HCT116 (cell line): Measurements from ENCODE around the gene RASA2. TPM values are rescaled to one million over a fixed set of nuclear protein-coding genes. Genes with fewer than 3 reads are reported as not detected.

Experiments
- ATAC-seq: fragments of 200-7000 bp; cut with Tn5 transposase; 2 replicates; pipeline ENCODE4 v1.9.1; 2020; ENCODE audit warnings: mild to moderate bottlenecking, moderate library complexity
- BruUV-seq: library from RNA; stranded (reverse); fragments of 400-500 nt; replicated peaks from 2 replicates; lab custom pipeline; 2021; lab: Mats Ljungman, UMichigan
- CTCF ChIA-PET: fragments of 300-600 bp; sonication (Branson Sonifier 250); formaldehyde crosslinking; loops from one replicate; lab custom pipeline; 2021; ENCODE audit warnings: antibody characterized with exemption; lab: Charles Lee
- POLR2A ChIA-PET: fragments of 300-600, 350-600 bp; sonication (Branson Sonifier 250); formaldehyde crosslinking; loops from one replicate; lab custom pipeline; 2021; ENCODE audit warnings: antibody characterized with exemption; lab: Charles Lee
- RAD21 ChIA-PET, 2 experiments: fragments of 300-600 bp; sonication (Branson Sonifier 250); formaldehyde crosslinking; loops; one replicate each; lab custom pipeline; 2023; ENCODE audit warnings: low total read pairs in 2 of 2; ENCODE audit not compliant: uncharacterized antibody in 2 of 2, unreplicated experiment in 2 of 2, low non-redundant PET in 1 of 2; lab: Charles Lee
- DNase-seq: peaks from one replicate; pipeline ENCODE4 v3.0.0-alpha.2; 2010; ENCODE audit warnings: low read depth, low spot score
- H2AFZ ChIP-seq: fragments of 200-600 bp; shearing (Covaris generic), sonication (generic); 2 replicates; pipeline ENCODE4 v1.6.1; 2017; ENCODE audit warnings: low read depth, mixed run types, mixed read lengths, antibody characterized with exemption, low read length; ENCODE audit not compliant: poor library complexity, severe bottlenecking
- H3K27ac ChIP-seq: 2 replicates; pipeline ENCODE4 v1.5.1; 2012; ENCODE audit warnings: low read depth, low read length
- H3K27me3 ChIP-seq: fragments of 200-600 bp; sonication (generic); 2 replicates; pipeline ENCODE4 v1.6.1; 2016; ENCODE audit warnings: mixed run types, low read length, mixed read lengths; ENCODE audit not compliant: insufficient read depth
- H3K36me3 ChIP-seq, 2 experiments: fragments of 200-500 bp in 1 of 2; fragments of 200-600 bp in 1 of 2; sonication (Bioruptor generic) in 1 of 2; sonication (generic) in 1 of 2; 2 replicates each; pipeline versions ENCODE4 v1.5.1 to v1.6.1; 2014 to 2016; ENCODE audit warnings: low read length in 2 of 2, inconsistent platforms in 1 of 2, mixed read lengths in 1 of 2, mixed run types in 1 of 2; ENCODE audit not compliant: insufficient read depth in 2 of 2, control insufficient read depth in 1 of 2
- H3K4me1 ChIP-seq, 2 experiments: fragments of 200-600 bp in 1 of 2; sonication (generic) in 1 of 2; 2 replicates each; pipeline versions ENCODE4 v1.5.1 to v1.6.1; 2012 to 2017; ENCODE audit warnings: low read length in 2 of 2, inconsistent platforms in 1 of 2, mild to moderate bottlenecking in 1 of 2, mixed read lengths in 1 of 2, mixed run types in 1 of 2, moderate library complexity in 1 of 2; ENCODE audit not compliant: insufficient read depth in 2 of 2, control insufficient read depth in 1 of 2
- H3K4me2 ChIP-seq: fragments of 200-600 bp; sonication (generic); 2 replicates; pipeline ENCODE4 v1.6.1; 2017; ENCODE audit warnings: mixed run types, low read length, mixed read lengths
- H3K4me3 ChIP-seq, 2 experiments: fragments of 200-600 bp in 1 of 2; sonication (generic) in 1 of 2; replicated peaks in 1 of 2; 2 replicates each; pipeline ENCODE4 v1.5.1; 2011 to 2016; ENCODE audit warnings: low read length in 2 of 2, control low read depth in 1 of 2, low read depth in 1 of 2, mild to moderate bottlenecking in 1 of 2, mixed read lengths in 1 of 2, mixed run types in 1 of 2
- H3K79me2 ChIP-seq: fragments of 200-600 bp; sonication (generic); 2 replicates; pipeline ENCODE4 v1.6.1; 2017; ENCODE audit warnings: mild to moderate bottlenecking, mixed run types, low read length, moderate library complexity, mixed read lengths; ENCODE audit not compliant: insufficient read depth
- H3K9ac ChIP-seq: fragments of 200-600 bp; sonication (generic); 2 replicates; pipeline ENCODE4 v1.6.1; 2016; ENCODE audit warnings: low read length, mixed read lengths
- H3K9me2 ChIP-seq: fragments of 200-600 bp; sonication (generic), shearing (Covaris generic); 2 replicates; pipeline ENCODE4 v1.6.1; 2017; ENCODE audit warnings: mixed run types, mild to moderate bottlenecking, moderate library complexity; ENCODE audit not compliant: insufficient read depth
- H3K9me3 ChIP-seq, 2 experiments: fragments of 200-500 bp in 1 of 2; fragments of 200-600 bp in 1 of 2; sonication (Bioruptor generic) in 1 of 2; sonication (generic) in 1 of 2; 2 replicates each; pipeline ENCODE4 v1.6.1; 2014 to 2017; ENCODE audit warnings: low read length in 2 of 2, mixed read lengths in 2 of 2, inconsistent platforms in 1 of 2, low read depth in 1 of 2, mild to moderate bottlenecking in 1 of 2, mixed run types in 1 of 2, moderate library complexity in 1 of 2; ENCODE audit not compliant: control insufficient read depth in 1 of 2, insufficient read depth in 1 of 2
- H4K20me1 ChIP-seq: fragments of 200-600 bp; sonication (generic), shearing (Covaris generic); 2 replicates; pipeline ENCODE4 v1.6.1; 2017; ENCODE audit warnings: mixed run types, mild to moderate bottlenecking, moderate library complexity; ENCODE audit not compliant: insufficient read depth
- EZH2phosphoT487 ChIP-seq: fragments of 200-600 bp; IDR thresholded peaks from 2 replicates; pipeline ENCODE4 v1.6.1; 2018; ENCODE audit warnings: antibody characterized with exemption, borderline replicate concordance
- FOSL1 ChIP-seq: IDR thresholded peaks from 2 replicates; pipeline ENCODE4 v1.6.1; 2012; ENCODE audit warnings: low read depth
- JUND ChIP-seq: IDR thresholded peaks from 2 replicates; pipeline ENCODE4 v1.6.1; 2012
- RAD21 ChIP-seq: IDR thresholded peaks from 2 replicates; pipeline ENCODE4 v1.6.1; 2012; ENCODE audit warnings: low read depth, mild to moderate bottlenecking
- SIN3A ChIP-seq: IDR thresholded peaks from 2 replicates; pipeline ENCODE4 v1.6.1; 2012; ENCODE audit warnings: low read depth
- ZFX ChIP-seq: fragments of 450-650 bp; IDR thresholded peaks from 2 replicates; pipeline ENCODE4 v1.6.1; 2017
- ZNF274 ChIP-seq: fragments of 200-500 bp; sonication (Bioruptor generic); IDR thresholded peaks from 2 replicates; pipeline ENCODE4 v1.6.1; 2014; ENCODE audit warnings: mild to moderate bottlenecking, low read depth, low read length, inconsistent platforms
- intact Hi-C: fragments of 100-400 bp; cut with micrococcal nuclease; formaldehyde crosslinking; loops from 2 replicates; pipeline ENCODE4 v1.10.0; 2022
- total RNA-seq: library from RNA; stranded (reverse); gene quantifications from one replicate; pipeline ENCODE4 v1.2.1, GENCODE V29; 2021; ENCODE audit not compliant: unreplicated experiment
- TF ChIP-seq, protein P1 (sequence below): IDR thresholded peaks from 2 replicates; pipeline ENCODE4 v1.6.1; 2011; ENCODE audit warnings: mild to moderate bottlenecking, low read length, moderate library complexity; ENCODE audit not compliant: insufficient replicate concordance; ENCODE audit errors: extremely low read depth
- TF ChIP-seq, protein P2 (sequence below): IDR thresholded peaks from 2 replicates; pipeline ENCODE4 v1.6.1; 2012

Gene RASA2
- total RNA-seq, 1 experiment from 2014 or later = 12.8 TPM

DNA sequence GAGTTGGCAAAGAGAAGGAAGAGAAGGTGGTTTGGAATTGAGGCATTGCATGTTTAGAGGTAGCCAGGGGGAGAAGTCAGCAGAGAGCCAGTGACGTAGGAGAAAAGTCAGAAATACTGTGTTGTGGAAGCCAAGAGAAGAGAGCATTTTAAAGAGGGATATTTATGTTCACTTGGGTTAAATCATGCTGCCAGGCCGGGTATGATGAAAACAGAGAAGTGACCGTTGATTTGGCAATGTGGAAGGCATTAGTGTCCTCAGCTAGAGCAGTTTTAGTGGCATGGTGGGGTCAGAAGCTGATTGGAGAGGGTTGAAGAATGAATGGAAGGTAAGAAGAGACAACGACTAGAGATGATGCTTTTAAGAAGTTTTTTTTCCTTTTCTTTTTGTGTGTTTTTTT lies 24.5 kb downstream of the RASA2 start (continued):
- TF ChIP-seq, protein P1, sequence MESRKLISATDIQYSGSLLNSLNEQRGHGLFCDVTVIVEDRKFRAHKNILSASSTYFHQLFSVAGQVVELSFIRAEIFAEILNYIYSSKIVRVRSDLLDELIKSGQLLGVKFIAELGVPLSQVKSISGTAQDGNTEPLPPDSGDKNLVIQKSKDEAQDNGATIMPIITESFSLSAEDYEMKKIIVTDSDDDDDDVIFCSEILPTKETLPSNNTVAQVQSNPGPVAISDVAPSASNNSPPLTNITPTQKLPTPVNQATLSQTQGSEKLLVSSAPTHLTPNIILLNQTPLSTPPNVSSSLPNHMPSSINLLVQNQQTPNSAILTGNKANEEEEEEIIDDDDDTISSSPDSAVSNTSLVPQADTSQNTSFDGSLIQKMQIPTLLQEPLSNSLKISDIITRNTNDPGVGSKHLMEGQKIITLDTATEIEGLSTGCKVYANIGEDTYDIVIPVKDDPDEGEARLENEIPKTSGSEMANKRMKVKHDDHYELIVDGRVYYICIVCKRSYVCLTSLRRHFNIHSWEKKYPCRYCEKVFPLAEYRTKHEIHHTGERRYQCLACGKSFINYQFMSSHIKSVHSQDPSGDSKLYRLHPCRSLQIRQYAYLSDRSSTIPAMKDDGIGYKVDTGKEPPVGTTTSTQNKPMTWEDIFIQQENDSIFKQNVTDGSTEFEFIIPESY = no peak
- TF ChIP-seq, protein P2, sequence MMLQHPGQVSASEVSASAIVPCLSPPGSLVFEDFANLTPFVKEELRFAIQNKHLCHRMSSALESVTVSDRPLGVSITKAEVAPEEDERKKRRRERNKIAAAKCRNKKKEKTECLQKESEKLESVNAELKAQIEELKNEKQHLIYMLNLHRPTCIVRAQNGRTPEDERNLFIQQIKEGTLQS = no peak
- TF ChIP-seq EZH2phosphoT487 (no peak), SIN3A (no peak), ZFX (no peak), ZNF274 (no peak), RAD21 (no peak), FOSL1 (no peak), JUND (no peak)

DNA sequence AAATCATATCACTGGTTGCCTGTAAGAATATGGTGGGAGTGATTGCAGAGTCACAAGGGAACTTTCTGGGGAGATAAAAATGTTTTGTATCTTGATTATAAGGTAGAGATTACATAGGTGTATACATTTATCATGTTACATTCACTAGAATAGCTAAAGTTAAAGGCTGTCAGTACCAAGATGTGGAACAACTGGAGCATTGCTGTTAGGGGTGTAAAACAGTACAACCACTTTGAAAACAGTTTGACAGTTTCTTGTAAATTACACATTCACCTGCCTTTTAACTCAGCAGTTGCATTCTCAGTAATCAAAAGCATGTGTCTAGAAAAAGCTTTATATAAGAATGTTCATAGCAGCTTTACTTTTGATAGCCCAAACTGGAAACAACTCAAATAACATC lies 27.6 kb downstream of the RASA2 start:
- H3K9me3 ChIP-seq = no peaks in the 10 kb centered on the region
- no peaks in the 10 kb centered on the region for H3K4me1 ChIP-seq
- POLR2A ChIA-PET = interaction anchor here (1.0 kb wide), 1 partner anchor 12 kb away, joined by 3 read pairs; no protein-coding TSS in a partner anchor

More for the DNA sequence above, 27.6 kb downstream of the RASA2 start:
- Histone ChIP-seq H3K27ac (no peak overlapping the region), H3K9me2 (no peaks in the 10 kb centered on the region), H3K27me3 (no peaks in the 10 kb centered on the region), H4K20me1 (no peaks in the 10 kb centered on the region), H2AFZ (no peak overlapping the region), H3K36me3 (peaks cover 2 to 10% of the 10 kb centered on the region in 2 experiments; a peak in 3 of 4 replicates)
- ATAC-seq = no peak
- RAD21 ChIA-PET = no interaction called here
- TF ChIP-seq RAD21 = no peak
- TF ChIP-seq, all 23 proteins: peak for 0
- H3K79me2 ChIP-seq = peaks cover 18% of the 10 kb centered on the region; the same call in 1 of the 2 replicates
- H3K4me2 ChIP-seq = no peak overlapping the region
- intact Hi-C loops = no loop called here
- no peak overlapping the region for H3K9ac ChIP-seq
- no peak overlapping the region for H3K4me3 ChIP-seq
- BruUV-seq = no TSS peak
- CTCF ChIA-PET = interaction anchor here (1.3 kb wide), 1 partner anchor 54 kb away, joined by 3 read pairs; no protein-coding TSS in a partner anchor
- DNase-seq = no peak
